ENCODE results near the gene CUL4A. TPM values are rescaled to one million over a fixed set of nuclear protein-coding genes. Genes with fewer than 3 reads are reported as not detected.

Gene CUL4A
- total RNA-seq, 1 experiment from 2014 or later: 85.9 TPM

DNA sequence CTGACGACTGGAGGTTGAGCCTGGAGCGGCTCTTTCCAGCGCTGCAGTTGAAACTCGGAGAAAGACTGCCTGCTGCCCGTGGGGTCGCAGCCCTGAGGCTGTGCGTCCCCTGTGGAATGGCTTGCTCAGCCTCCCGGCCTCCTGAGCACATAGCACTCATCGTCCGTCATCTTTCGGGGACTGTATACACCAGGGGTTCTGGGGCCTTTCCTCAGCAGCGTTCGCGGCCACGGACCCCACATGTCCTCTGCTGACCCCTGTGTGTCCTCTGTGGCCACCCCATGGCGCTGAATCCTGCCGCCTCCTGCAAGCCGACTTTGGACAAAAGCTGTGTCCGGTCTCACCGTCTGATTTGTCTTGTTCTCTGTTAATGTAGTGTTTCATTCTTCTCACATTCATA is 20.4 kb downstream of the CUL4A start:
- no peaks in the 10 kb centered on the region for H3K4me1 Mint-ChIP-seq (ENCODE audit: insufficient read depth, unreplicated experiment)
- H3K27me3 Mint-ChIP-seq (ENCODE audit: insufficient read depth, unreplicated experiment): no peaks in the 10 kb centered on the region
- no peaks in the 10 kb centered on the region for H3K9me3 Mint-ChIP-seq (ENCODE audit: unreplicated experiment)
- H3K4me3 Mint-ChIP-seq (ENCODE audit: unreplicated experiment): no peak overlapping the region
- TF ChIP-seq, protein P1, sequence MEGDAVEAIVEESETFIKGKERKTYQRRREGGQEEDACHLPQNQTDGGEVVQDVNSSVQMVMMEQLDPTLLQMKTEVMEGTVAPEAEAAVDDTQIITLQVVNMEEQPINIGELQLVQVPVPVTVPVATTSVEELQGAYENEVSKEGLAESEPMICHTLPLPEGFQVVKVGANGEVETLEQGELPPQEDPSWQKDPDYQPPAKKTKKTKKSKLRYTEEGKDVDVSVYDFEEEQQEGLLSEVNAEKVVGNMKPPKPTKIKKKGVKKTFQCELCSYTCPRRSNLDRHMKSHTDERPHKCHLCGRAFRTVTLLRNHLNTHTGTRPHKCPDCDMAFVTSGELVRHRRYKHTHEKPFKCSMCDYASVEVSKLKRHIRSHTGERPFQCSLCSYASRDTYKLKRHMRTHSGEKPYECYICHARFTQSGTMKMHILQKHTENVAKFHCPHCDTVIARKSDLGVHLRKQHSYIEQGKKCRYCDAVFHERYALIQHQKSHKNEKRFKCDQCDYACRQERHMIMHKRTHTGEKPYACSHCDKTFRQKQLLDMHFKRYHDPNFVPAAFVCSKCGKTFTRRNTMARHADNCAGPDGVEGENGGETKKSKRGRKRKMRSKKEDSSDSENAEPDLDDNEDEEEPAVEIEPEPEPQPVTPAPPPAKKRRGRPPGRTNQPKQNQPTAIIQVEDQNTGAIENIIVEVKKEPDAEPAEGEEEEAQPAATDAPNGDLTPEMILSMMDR (IDR thresholded peaks at IDR 0.05; ENCODE audit: unreplicated experiment): no peak
- intact Hi-C loops (cut with micrococcal nuclease): no loop called here
- no peak overlapping the region for H3K27ac Mint-ChIP-seq (ENCODE audit: low read depth, unreplicated experiment)
- ChIA-PET POLR2A (interaction anchor here (1.1 kb wide), 1 partner anchor 12 kb away, joined by 3 read pairs; no protein-coding TSS in a partner anchor), CTCF (no interaction called here)
- peaks cover 83% of the 10 kb centered on the region for H3K36me3 Mint-ChIP-seq (ENCODE audit: insufficient read depth, unreplicated experiment)
- no TSS peak for BruUV-seq (replicated peaks)
- DNase-seq (ENCODE audit: unreplicated experiment): no peak

DNA sequence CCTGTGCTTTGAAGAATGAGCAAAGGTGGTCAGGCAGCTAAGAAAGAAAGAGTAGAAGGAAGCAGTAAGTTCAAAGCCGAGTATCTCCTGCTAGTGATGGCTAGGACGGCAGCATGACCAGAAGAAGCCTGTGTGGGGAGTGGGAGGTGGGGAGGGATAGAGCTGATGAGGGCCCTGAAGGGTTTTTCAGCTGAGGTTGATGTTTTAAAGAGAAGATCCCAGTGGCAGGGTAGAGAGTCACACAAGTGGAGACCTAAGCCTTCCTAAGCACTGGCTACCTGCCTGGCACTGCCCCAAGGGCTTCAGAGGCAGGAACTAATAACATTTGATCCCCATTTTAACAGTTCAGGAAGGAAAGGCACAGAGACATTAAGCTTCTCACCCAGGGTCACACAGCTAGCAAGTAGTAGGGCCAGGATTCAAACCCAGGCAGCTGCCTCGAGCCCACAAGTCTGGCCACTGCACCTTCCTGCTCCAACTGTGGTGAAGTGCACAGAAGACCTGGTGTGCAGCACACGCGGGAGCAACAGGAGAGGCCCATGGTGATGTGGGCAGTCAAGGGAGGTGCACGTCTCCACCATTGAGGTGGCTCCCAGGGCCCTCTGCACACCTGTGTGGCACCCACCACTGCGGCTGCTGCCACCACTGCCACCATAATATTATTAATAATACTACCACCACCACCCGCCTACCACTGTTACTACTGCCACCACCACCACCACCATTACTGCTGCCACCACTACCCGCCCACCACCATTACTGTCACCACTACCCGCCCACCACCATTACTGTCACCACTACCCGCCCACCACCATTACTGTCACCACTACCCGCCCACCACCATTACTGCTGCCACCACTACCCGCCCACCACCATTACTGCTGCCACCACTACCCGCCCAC is 22.1 kb downstream of the CUL4A start:
- intact Hi-C loops (cut with micrococcal nuclease): no loop called here
- no TSS peak for BruUV-seq (replicated peaks)
- H3K4me3 Mint-ChIP-seq (ENCODE audit: unreplicated experiment): no peak overlapping the region

DNA sequence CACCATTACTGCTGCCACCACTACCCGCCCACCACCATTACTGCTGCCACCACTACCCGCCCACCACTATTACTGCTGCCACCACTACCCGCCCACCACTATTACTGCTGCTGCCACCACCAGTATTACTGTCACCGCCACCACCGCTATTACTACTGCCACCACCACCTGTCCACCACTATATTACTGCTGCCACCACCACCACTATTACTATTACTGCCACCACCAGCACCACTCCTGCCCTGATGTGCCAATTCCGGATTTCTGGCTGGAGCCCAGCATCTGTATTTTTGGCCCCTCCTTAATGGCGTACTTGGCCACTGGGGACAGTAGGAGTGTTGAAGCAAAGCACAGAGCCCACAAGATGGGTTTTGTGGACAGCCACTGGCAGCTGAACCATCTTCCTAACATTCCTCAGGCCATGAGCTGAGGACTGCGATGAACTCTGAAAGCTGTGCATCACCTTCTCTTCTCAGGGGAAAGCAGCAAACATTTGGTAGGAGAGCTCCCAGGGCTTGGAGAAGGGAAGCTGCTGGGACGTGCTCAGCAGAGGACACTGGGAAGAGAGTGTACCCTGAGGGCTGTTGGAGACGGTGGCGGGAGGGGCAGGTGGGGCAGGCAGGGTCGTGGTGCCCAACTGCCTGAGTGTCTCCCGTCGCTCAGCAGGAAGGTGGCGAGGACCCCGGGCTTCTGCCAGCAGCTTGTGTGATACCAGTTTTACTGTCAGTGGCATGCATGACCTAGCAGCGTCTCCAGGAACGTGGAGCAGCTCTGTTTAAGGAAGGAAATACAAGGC is 23.0 kb downstream of the CUL4A start:
- DNase-seq (ENCODE audit: unreplicated experiment): no peak
- TF ChIP-seq, protein P1 (IDR thresholded peaks at IDR 0.05; ENCODE audit: unreplicated experiment): no peak
- CTCF ChIA-PET: no interaction called here
- POLR2A ChIA-PET: interaction anchor here (0.6 to 1.0 kb wide), 2 partner anchors 9 to 78 kb away, joined by 3 read pairs; no protein-coding TSS in a partner anchor
- no peaks in the 10 kb centered on the region for H3K27me3 Mint-ChIP-seq (ENCODE audit: insufficient read depth, unreplicated experiment)
- H3K9me3 Mint-ChIP-seq (ENCODE audit: unreplicated experiment): no peaks in the 10 kb centered on the region
- no peak overlapping the region for H3K27ac Mint-ChIP-seq (ENCODE audit: low read depth, unreplicated experiment)
- BruUV-seq (replicated peaks): no TSS peak
- no peak overlapping the region for H3K4me3 Mint-ChIP-seq (ENCODE audit: unreplicated experiment)
- H3K36me3 Mint-ChIP-seq (ENCODE audit: insufficient read depth, unreplicated experiment): peaks cover 88% of the 10 kb centered on the region
- intact Hi-C loops (cut with micrococcal nuclease): no loop called here
- H3K4me1 Mint-ChIP-seq (ENCODE audit: insufficient read depth, unreplicated experiment): no peaks in the 10 kb centered on the region

More for the DNA sequence above, 22.1 kb downstream of the CUL4A start:
- Mint-ChIP-seq H3K9me3 (ENCODE audit: unreplicated experiment) (no peaks in the 10 kb centered on the region), H3K4me1 (ENCODE audit: insufficient read depth, unreplicated experiment) (no peaks in the 10 kb centered on the region), H3K36me3 (ENCODE audit: insufficient read depth, unreplicated experiment) (peaks cover 83% of the 10 kb centered on the region), H3K27me3 (ENCODE audit: insufficient read depth, unreplicated experiment) (no peaks in the 10 kb centered on the region), H3K27ac (ENCODE audit: low read depth, unreplicated experiment) (no peak overlapping the region)
- TF ChIP-seq, protein P1 (IDR thresholded peaks at IDR 0.05; ENCODE audit: unreplicated experiment): no peak
- POLR2A ChIA-PET: no interaction called here
- no peak for DNase-seq (ENCODE audit: unreplicated experiment)
- CTCF ChIA-PET: interaction anchor here (0.7 kb wide), 1 partner anchor 176 kb away, joined by 3 read pairs; no protein-coding TSS in a partner anchor

DNA sequence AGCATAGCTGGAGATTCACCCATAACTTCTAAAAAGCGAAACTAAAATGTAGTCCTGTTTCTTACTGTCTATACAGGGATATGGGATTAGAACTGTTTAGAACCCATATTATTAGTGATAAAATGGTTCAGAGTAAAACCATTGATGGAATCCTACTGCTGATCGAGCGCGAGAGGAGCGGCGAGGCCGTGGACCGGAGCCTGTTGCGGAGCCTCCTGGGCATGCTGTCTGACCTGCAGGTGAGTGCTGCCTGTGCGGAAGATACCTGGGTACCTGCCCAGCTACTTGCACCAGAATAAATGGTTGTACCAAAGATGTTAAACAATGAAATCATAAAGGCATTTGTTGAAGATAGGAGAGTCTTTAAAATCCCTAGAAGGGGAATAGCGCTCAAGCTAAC is 23.7 kb downstream of the CUL4A start:
- no peaks in the 10 kb centered on the region for H3K4me1 Mint-ChIP-seq (ENCODE audit: insufficient read depth, unreplicated experiment)
- ChIA-PET POLR2A (interaction anchor here (1.0 kb wide), 1 partner anchor 9 kb away, joined by 3 read pairs; no protein-coding TSS in a partner anchor), CTCF (no interaction called here)
- DNase-seq (ENCODE audit: unreplicated experiment): no peak
- peaks cover 86% of the 10 kb centered on the region for H3K36me3 Mint-ChIP-seq (ENCODE audit: insufficient read depth, unreplicated experiment)
- no peak overlapping the region for H3K27ac Mint-ChIP-seq (ENCODE audit: low read depth, unreplicated experiment)
- H3K27me3 Mint-ChIP-seq (ENCODE audit: insufficient read depth, unreplicated experiment): no peaks in the 10 kb centered on the region
- TF ChIP-seq, protein P1 (IDR thresholded peaks at IDR 0.05; ENCODE audit: unreplicated experiment): no peak
- no peaks in the 10 kb centered on the region for H3K9me3 Mint-ChIP-seq (ENCODE audit: unreplicated experiment)
- BruUV-seq (replicated peaks): no TSS peak
- intact Hi-C loops (cut with micrococcal nuclease): no loop called here
- H3K4me3 Mint-ChIP-seq (ENCODE audit: unreplicated experiment): no peak overlapping the region
